ENCODE measurements around the gene WDR70. TPM values are rescaled to one million over a fixed set of nuclear protein-coding genes. Genes with fewer than 3 reads are reported as not detected.

Gene WDR70
- total RNA-seq, 1 experiment from 2014 or later = 25.0 TPM

GRCh38 chr5:37787742-37788141 is 408.6 kb downstream of the WDR70 start:
- H3K4me1 ChIP-seq (ENCODE audit: insufficient read depth, low read length) = peaks cover 13% of the 10 kb centered on the region
- H4K20me1 ChIP-seq (ENCODE audit: low read length) = no peaks in the 10 kb centered on the region
- ChIA-PET CTCF (no interaction called here), POLR2A (ENCODE audit: unreplicated experiment) (no interaction called here)
- H3K4me2 ChIP-seq (ENCODE audit: low read length) = no peak overlapping the region
- no peaks in the 10 kb centered on the region for H3K27me3 ChIP-seq (ENCODE audit: low read length)
- intact Hi-C loops (cut with micrococcal nuclease) = no loop called here
- H3K9me3 ChIP-seq (ENCODE audit: low read length) = no peaks in the 10 kb centered on the region
- H3K9me2 ChIP-seq (replicated peaks; ENCODE audit: low read length) = no peaks in the 10 kb centered on the region; the same call in 1 of the 2 replicates
- no peak overlapping the region for H3K4me3 ChIP-seq (ENCODE audit: low read length)
- no peak for ATAC-seq
- no peaks in the 10 kb centered on the region for H3K79me2 ChIP-seq (ENCODE audit: low read length)
- no peak overlapping the region for H2AFZ ChIP-seq (ENCODE audit: low read length)
- no peak overlapping the region for H3K9ac ChIP-seq (ENCODE audit: low read length)
- 0 out of 2 replicates have a peak overlapping the region, but pooled peaks have one; percentile 42 for H3K27ac ChIP-seq (ENCODE audit: low read length)
- H3K36me3 ChIP-seq (ENCODE audit: low read depth, low read length) = no peaks in the 10 kb centered on the region
- H3F3A ChIP-seq (ENCODE audit: low read length, unreplicated experiment) = no peaks in the 10 kb centered on the region
- TF ChIP-seq EZH2phosphoT487 (IDR thresholded peaks at IDR 0.05; ENCODE audit: borderline replicate concordance, low read length) (no peak), EZH2 (IDR thresholded peaks at IDR 0.05; ENCODE audit: low read length, unreplicated experiment) (no peak), CTCF (conservative IDR thresholded peaks at IDR 0.05; ENCODE audit: low read depth, low read length) (no peak)
- DNase-seq = peak; percentile 45
- no TSS peak for BruUV-seq (replicated peaks)

GRCh38 chr5:37789991-37790390 is 410.9 kb downstream of the WDR70 start:
- Histone ChIP-seq H3K79me2 (ENCODE audit: low read length) (no peaks in the 10 kb centered on the region), H3F3A (ENCODE audit: low read length, unreplicated experiment) (no peaks in the 10 kb centered on the region), H3K27me3 (ENCODE audit: low read length) (no peaks in the 10 kb centered on the region), H3K27ac (ENCODE audit: low read length) (no peak overlapping the region), H3K4me3 (ENCODE audit: low read length) (no peak overlapping the region), H3K9me3 (ENCODE audit: low read length) (no peaks in the 10 kb centered on the region), H4K20me1 (ENCODE audit: low read length) (no peaks in the 10 kb centered on the region), H3K4me1 (ENCODE audit: insufficient read depth, low read length) (peaks cover 18% of the 10 kb centered on the region), H3K4me2 (ENCODE audit: low read length) (no peak overlapping the region), H3K36me3 (ENCODE audit: low read depth, low read length) (no peaks in the 10 kb centered on the region), H2AFZ (ENCODE audit: low read length) (no peak overlapping the region), H3K9me2 (replicated peaks; ENCODE audit: low read length) (no peaks in the 10 kb centered on the region; the same call in 1 of the 2 replicates), H3K9ac (ENCODE audit: low read length) (no peak overlapping the region)
- ATAC-seq = no peak
- peak; percentile 38 for DNase-seq
- ChIA-PET CTCF (no interaction called here), POLR2A (ENCODE audit: unreplicated experiment) (no interaction called here)
- TF ChIP-seq EZH2 (IDR thresholded peaks at IDR 0.05; ENCODE audit: low read length, unreplicated experiment) = no peak
- TF ChIP-seq CTCF (conservative IDR thresholded peaks at IDR 0.05; ENCODE audit: low read depth, low read length) = no peak
- TF ChIP-seq EZH2phosphoT487 (IDR thresholded peaks at IDR 0.05; ENCODE audit: borderline replicate concordance, low read length) = no peak
- BruUV-seq (replicated peaks) = no TSS peak
- intact Hi-C loops (cut with micrococcal nuclease) = no loop called here

GRCh38 chr5:37791321-37791720 is 412.2 kb downstream of the WDR70 start:
- ChIA-PET CTCF (no interaction called here), POLR2A (ENCODE audit: unreplicated experiment) (no interaction called here)
- Histone ChIP-seq H3K79me2 (ENCODE audit: low read length) (no peaks in the 10 kb centered on the region), H3K27ac (ENCODE audit: low read length) (no peak overlapping the region), H3K4me3 (ENCODE audit: low read length) (no peak overlapping the region), H3K4me2 (ENCODE audit: low read length) (no peak overlapping the region), H3K9me2 (replicated peaks; ENCODE audit: low read length) (no peaks in the 10 kb centered on the region; the same call in 1 of the 2 replicates), H3K4me1 (ENCODE audit: insufficient read depth, low read length) (peaks cover 18% of the 10 kb centered on the region), H3K9ac (ENCODE audit: low read length) (no peak overlapping the region), H3F3A (ENCODE audit: low read length, unreplicated experiment) (no peaks in the 10 kb centered on the region), H3K9me3 (ENCODE audit: low read length) (no peaks in the 10 kb centered on the region), H3K36me3 (ENCODE audit: low read depth, low read length) (no peaks in the 10 kb centered on the region), H3K27me3 (ENCODE audit: low read length) (no peaks in the 10 kb centered on the region), H4K20me1 (ENCODE audit: low read length) (no peaks in the 10 kb centered on the region), H2AFZ (ENCODE audit: low read length) (no peak overlapping the region)
- no peak for ATAC-seq
- no peak for DNase-seq
- no peak for TF ChIP-seq EZH2phosphoT487 (IDR thresholded peaks at IDR 0.05; ENCODE audit: borderline replicate concordance, low read length)
- TF ChIP-seq CTCF (conservative IDR thresholded peaks at IDR 0.05; ENCODE audit: low read depth, low read length) = no peak
- no peak for TF ChIP-seq EZH2 (IDR thresholded peaks at IDR 0.05; ENCODE audit: low read length, unreplicated experiment)
- intact Hi-C loops (cut with micrococcal nuclease) = no loop called here
- BruUV-seq (replicated peaks) = no TSS peak
